AG04449 (cell line): ENCODE data around the gene ZBTB14.

Experiments
- CTCF ChIA-PET: fragments of 350-600 bp; formaldehyde crosslinking; extraction: SDS; loops from one replicate; lab custom pipeline; 2021; ENCODE audit warnings: antibody characterized with exemption; lab: Yijun Ruan, JAX
- POLR2A ChIA-PET: fragments of 400-600, 350-600 bp; formaldehyde crosslinking; extraction: SDS; loops from one replicate; lab custom pipeline; 2020; ENCODE audit warnings: antibody characterized with exemption, inconsistent platforms; lab: Yijun Ruan, JAX
- DNase-seq: peaks from one replicate; pipeline ENCODE4 v3.0.0-alpha.2; 2010; ENCODE audit warnings: low read depth, low spot score
- H3K4me3 ChIP-seq: 2 replicates; pipeline ENCODE4 v1.5.1; 2011; ENCODE audit warnings: low read depth, mild to moderate bottlenecking, control low read depth, low read length
- TF ChIP-seq, protein P1 (sequence below): IDR thresholded peaks from one replicate; pipeline ENCODE4 v1.5.1; 2011; ENCODE audit warnings: mild to moderate bottlenecking, moderate library complexity, low read length, control low read depth, inconsistent platforms; ENCODE audit not compliant: insufficient read depth; ENCODE audit errors: missing control alignments

The ZBTB14 gene

GRCh38 chr18:5253910-5254309 lies 41.6 kb downstream of the ZBTB14 start:
- ChIA-PET CTCF (no interaction called here), POLR2A (no interaction called here)
- no peak overlapping the region for H3K4me3 ChIP-seq
- DNase-seq, result no peak
- TF ChIP-seq, protein P1, sequence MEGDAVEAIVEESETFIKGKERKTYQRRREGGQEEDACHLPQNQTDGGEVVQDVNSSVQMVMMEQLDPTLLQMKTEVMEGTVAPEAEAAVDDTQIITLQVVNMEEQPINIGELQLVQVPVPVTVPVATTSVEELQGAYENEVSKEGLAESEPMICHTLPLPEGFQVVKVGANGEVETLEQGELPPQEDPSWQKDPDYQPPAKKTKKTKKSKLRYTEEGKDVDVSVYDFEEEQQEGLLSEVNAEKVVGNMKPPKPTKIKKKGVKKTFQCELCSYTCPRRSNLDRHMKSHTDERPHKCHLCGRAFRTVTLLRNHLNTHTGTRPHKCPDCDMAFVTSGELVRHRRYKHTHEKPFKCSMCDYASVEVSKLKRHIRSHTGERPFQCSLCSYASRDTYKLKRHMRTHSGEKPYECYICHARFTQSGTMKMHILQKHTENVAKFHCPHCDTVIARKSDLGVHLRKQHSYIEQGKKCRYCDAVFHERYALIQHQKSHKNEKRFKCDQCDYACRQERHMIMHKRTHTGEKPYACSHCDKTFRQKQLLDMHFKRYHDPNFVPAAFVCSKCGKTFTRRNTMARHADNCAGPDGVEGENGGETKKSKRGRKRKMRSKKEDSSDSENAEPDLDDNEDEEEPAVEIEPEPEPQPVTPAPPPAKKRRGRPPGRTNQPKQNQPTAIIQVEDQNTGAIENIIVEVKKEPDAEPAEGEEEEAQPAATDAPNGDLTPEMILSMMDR, result no peak

DNA sequence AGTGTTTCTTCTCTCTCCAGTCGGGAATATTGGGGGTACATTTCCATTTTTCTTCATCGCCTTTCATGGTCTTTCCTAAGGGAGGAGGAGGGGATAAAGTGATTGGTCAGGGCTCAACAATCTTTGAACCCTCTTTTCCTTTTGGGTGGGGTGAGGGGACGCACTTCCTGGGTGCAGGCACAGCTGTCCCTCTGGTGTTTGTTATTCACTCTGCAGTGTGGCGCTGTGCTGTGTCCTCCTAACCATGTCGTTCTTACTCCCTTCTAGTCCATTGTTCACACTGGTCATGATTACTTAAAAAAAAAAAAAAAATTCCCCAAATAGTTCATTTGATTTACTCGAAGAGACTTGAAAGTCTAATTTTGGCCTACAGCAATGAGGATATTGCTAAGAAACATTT lies 44.4 kb downstream of the ZBTB14 start:
- H3K4me3 ChIP-seq, result no peak overlapping the region
- no peak for DNase-seq
- ChIA-PET CTCF (no interaction called here), POLR2A (no interaction called here)
- TF ChIP-seq, protein P1, result no peak

- TF ChIP-seq, protein P1, result no peak
- no peak overlapping the region for H3K4me3 ChIP-seq
- ChIA-PET POLR2A (no interaction called here), CTCF (no interaction called here)
- no peak for DNase-seq
Observed at GRCh38 chr18:5250603-5251002, 44.9 kb downstream of the ZBTB14 start.

GRCh38 chr18:5244941-5245340 lies 50.6 kb downstream of the ZBTB14 start:
- H3K4me3 ChIP-seq, result no peak overlapping the region
- TF ChIP-seq, protein P1, result no peak
- ChIA-PET POLR2A (no interaction called here), CTCF (no interaction called here)
- DNase-seq, result no peak

DNA sequence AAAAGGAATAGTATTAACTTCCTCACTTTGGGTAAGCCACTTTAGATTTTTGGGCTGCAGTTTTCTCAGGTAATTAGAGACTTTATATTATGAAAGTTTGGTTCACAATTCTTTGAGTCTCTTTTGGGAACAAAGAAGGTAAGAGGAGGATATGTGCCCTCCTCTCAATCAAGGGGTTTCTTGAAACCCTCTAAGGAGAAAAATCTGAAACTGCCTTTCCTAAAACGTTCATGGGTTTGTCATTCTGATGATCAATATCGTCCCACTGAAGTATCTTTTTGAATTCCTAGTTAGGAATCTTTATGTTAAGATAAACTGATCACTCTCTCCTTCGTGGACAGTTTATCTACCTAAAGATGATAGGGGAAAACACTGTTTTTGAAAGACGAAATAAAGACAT lies 56.1 kb downstream of the ZBTB14 start:
- ChIA-PET POLR2A (no interaction called here), CTCF (no interaction called here)
- TF ChIP-seq, protein P1, result no peak
- no peak for DNase-seq
- peak overlapping the region; percentile 88 for H3K4me3 ChIP-seq
